GM12878 (cell line): ENCODE results near the gene RPL27A. TPM values are rescaled to one million over a fixed set of nuclear protein-coding genes. Genes with fewer than 3 reads are reported as not detected.

Source experiments
- ATAC-seq: fragments of 200-7000 bp; cut with Tn5 transposase; 3 replicates; pipeline ENCODE4 v1.9.1; 2020; ENCODE audit warnings: mild to moderate bottlenecking, moderate library complexity
- BruUV-seq: library from RNA; stranded (reverse); fragments of 400-500 nt; replicated peaks from 2 replicates; lab custom pipeline; 2021; lab: Mats Ljungman, UMichigan
- CTCF ChIA-PET: fragments of 300-600 bp; sonication (Branson Sonifier 250); formaldehyde crosslinking; extraction: SDS; loops from one replicate; lab custom pipeline; 2021; ENCODE audit warnings: inconsistent platforms; lab: Yijun Ruan, JAX
- POLR2A ChIA-PET: fragments of 350-600 bp; formaldehyde crosslinking; extraction: SDS; loops from one replicate; lab custom pipeline; 2021; ENCODE audit warnings: inconsistent platforms; lab: Charles Lee
- RAD21 ChIA-PET: fragments of 300-600 bp; sonication (Branson Sonifier 250); formaldehyde crosslinking; loops from one replicate; lab custom pipeline; 2023; ENCODE audit warnings: antibody characterized with exemption; ENCODE audit not compliant: unreplicated experiment; lab: Charles Lee
- SMC1A ChIA-PET: fragments of 300-600 bp; sonication (Branson Sonifier 250); formaldehyde crosslinking; loops from one replicate; lab custom pipeline; 2023; ENCODE audit not compliant: unreplicated experiment, uncharacterized antibody; lab: Charles Lee
- DNase-seq: peaks from one replicate; pipeline ENCODE4 v3.0.0-alpha.2; 2011; ENCODE audit warnings: low read depth, low spot score
- FAIRE-seq: peaks from 3 replicates; lab custom pipeline; 2011; peaks lifted over from hg19 to GRCh38; lab: Jason Lieb, UNC
- H2AFZ ChIP-seq: 2 replicates; pipeline ENCODE4 v1.6.0; 2011; ENCODE audit warnings: low read depth, low read length, control low read depth; ENCODE audit not compliant: control insufficient read depth
- H3K27ac ChIP-seq: 2 replicates; pipeline ENCODE4 v1.5.1; 2011; ENCODE audit warnings: control low read depth; ENCODE audit not compliant: control insufficient read depth, insufficient read depth
- H3K27me3 ChIP-seq, 2 experiments: replicated peaks in 1 of 2; 2 replicates each; pipeline versions ENCODE4 v1.6.0 to v1.6.1; 2011; ENCODE audit warnings: low read length in 1 of 2; ENCODE audit not compliant: control insufficient read depth in 2 of 2, insufficient read depth in 2 of 2
- H3K36me3 ChIP-seq, 2 experiments: 2 replicates each; pipeline ENCODE4 v1.5.1; 2011; ENCODE audit warnings: low read length in 1 of 2; ENCODE audit not compliant: control insufficient read depth in 2 of 2, insufficient read depth in 2 of 2
- H3K4me1 ChIP-seq: 2 replicates; pipeline ENCODE4 v1.6.1; 2011; ENCODE audit warnings: mild to moderate bottlenecking, low read length, moderate library complexity, mixed read lengths; ENCODE audit not compliant: control insufficient read depth, insufficient read depth
- H3K4me2 ChIP-seq: 2 replicates; pipeline ENCODE4 v1.6.0; 2011; ENCODE audit warnings: control low read depth; ENCODE audit not compliant: control insufficient read depth, insufficient read depth
- H3K4me3 ChIP-seq: fragments of 200-600 bp; sonication (generic); 2 replicates; pipeline ENCODE4 v1.5.1; 2016
- H3K79me2 ChIP-seq: 2 replicates; pipeline ENCODE4 v1.6.0; 2011; ENCODE audit warnings: low read length; ENCODE audit not compliant: control insufficient read depth, insufficient read depth
- H3K9ac ChIP-seq: 2 replicates; pipeline ENCODE4 v1.8.0; 2011; ENCODE audit warnings: low read length, control low read depth, mixed read lengths; ENCODE audit not compliant: control insufficient read depth, insufficient read depth
- H3K9me3 ChIP-seq: replicated peaks from 3 replicates; pipeline ENCODE4 v1.5.1; 2011; ENCODE audit warnings: mild to moderate bottlenecking, low read length; ENCODE audit not compliant: control insufficient read depth, insufficient read depth
- H4K20me1 ChIP-seq: 2 replicates; pipeline ENCODE4 v1.6.0; 2011; ENCODE audit not compliant: control insufficient read depth, insufficient read depth
- IKZF1 ChIP-seq: fragments of 450-650 bp; conservative IDR thresholded peaks from 2 replicates; pipeline ENCODE4 v1.6.1; 2017; ENCODE audit warnings: antibody characterized with exemption, mild to moderate bottlenecking
- POU2F2 ChIP-seq: IDR thresholded peaks from 3 replicates; pipeline ENCODE4 v1.6.1; 2011; ENCODE audit warnings: low read depth, mild to moderate bottlenecking, low read length, borderline replicate concordance
- ZBTB33 ChIP-seq: fragments of 450-650 bp; IDR thresholded peaks from 2 replicates; pipeline ENCODE4 v1.6.1; 2017; ENCODE audit warnings: mild to moderate bottlenecking
- WGBS: methylation state at CpG from one replicate; pipeline ENCODE4 v1.1.6; 2016; ENCODE audit warnings: low lambda C conversion rate; ENCODE audit not compliant: insufficient replicate concordance, insufficient coverage; ENCODE audit errors: missing lambda C conversion rate; 5-methylcytosine and 5-hydroxymethylcytosine counted together
- in situ Hi-C: fragments of 300-500 bp; cut with MboI; formaldehyde crosslinking; loops from 9 replicates; pipeline ENCODE4 v1.14.3; 2018; ENCODE audit warnings: mixed read lengths
- intact Hi-C: fragments of 100-400 bp; cut with micrococcal nuclease; formaldehyde crosslinking; loops from one replicate; pipeline ENCODE4 v1.14.2; 2022; ENCODE audit not compliant: unreplicated experiment
- polyA plus RNA-seq, 11 experiments: library from polyadenylated mRNA; depleted of rRNA in 4 of 11; unstranded in 6 of 11; stranded (reverse) in 5 of 11; fragments of >200 nt; fragmentation: Nextera tagmentation in 4 of 11; fragmentation: Illumina TruSeq in 1 of 11; extraction: Ambion mirVana in 4 of 11; extraction: Trizol in 1 of 11; gene quantifications; 1 replicate in 1 of 11; 2 replicates in 10 of 11; pipeline versions ENCODE4 v1.2.1 to v1.2.3, GENCODE V29; 2011 to 2016; ENCODE audit warnings: inconsistent platforms in 2 of 11, missing spikeins in 2 of 11, low read depth in 1 of 11
- total RNA-seq, 4 experiments: library from RNA; depleted of rRNA in 3 of 4; stranded (reverse); fragments of >200 nt in 3 of 4; fragmentation: Illumina TruSeq in 1 of 4; extraction: Trizol in 1 of 4; gene quantifications; 2 replicates each; pipeline versions ENCODE4 v1.2.1 to v1.2.3, GENCODE V29; 2013 to 2021

RPL27A gene
- total and polyA plus RNA-seq, 10 of the 15 experiments (the other 5 are each of a cell fraction or from before 2014, with no cell fraction given), result 978 to 4,776 (median 1,959) TPM

- ATAC-seq, result no peak
- intact Hi-C loops (no loop called here), in situ Hi-C loops (no loop called here)
- no peak overlapping the region for H3K4me3 ChIP-seq
- FAIRE-seq, result no peak
- no peaks in the 10 kb centered on the region for H3K9me3 ChIP-seq
- no peak overlapping the region for H3K9ac ChIP-seq
- ChIA-PET POLR2A (no interaction called here), RAD21 (no interaction called here), SMC1A (no interaction called here), CTCF (no interaction called here)
- no peaks in the 10 kb centered on the region for H3K4me1 ChIP-seq
- no peak for DNase-seq
- H2AFZ ChIP-seq, result no peak overlapping the region
- no peak overlapping the region for H3K4me2 ChIP-seq
- peaks cover 3 to 11% of the 10 kb centered on the region in 2 experiments; a peak in 2 of 4 replicates for H3K36me3 ChIP-seq
- H4K20me1 ChIP-seq, result no peaks in the 10 kb centered on the region
- no peak for TF ChIP-seq ZBTB33
- no peak overlapping the region for H3K27ac ChIP-seq
- WGBS, result 90% methylated on average over 3 of the region's 3 CpGs
- no peaks in the 10 kb centered on the region for H3K79me2 ChIP-seq
- no peaks in the 10 kb centered on the region for H3K27me3 ChIP-seq
- no TSS peak for BruUV-seq
Measured at GRCh38 chr11:8652140-8652539, 30.5 kb upstream of the RPL27A start.

GRCh38 chr11:8654503-8654902 lies 28.1 kb upstream of the RPL27A start:
- no peak overlapping the region for H3K9ac ChIP-seq
- no peaks in the 10 kb centered on the region for H3K9me3 ChIP-seq
- TF ChIP-seq POU2F2 (no peak), IKZF1 (no peak)
- POLR2A ChIA-PET, result no interaction called here
- H3K4me2 ChIP-seq, result no peak overlapping the region
- SMC1A ChIA-PET, result no interaction called here
- BruUV-seq, result no TSS peak
- CTCF ChIA-PET, result no interaction called here
- in situ Hi-C loops, result no loop called here
- no peaks in the 10 kb centered on the region for H3K27me3 ChIP-seq
- no peak overlapping the region for H2AFZ ChIP-seq
- H3K79me2 ChIP-seq, result no peaks in the 10 kb centered on the region
- H4K20me1 ChIP-seq, result no peaks in the 10 kb centered on the region
- H3K4me3 ChIP-seq, result no peak overlapping the region
- RAD21 ChIA-PET, result no interaction called here
- H3K27ac ChIP-seq, result no peak overlapping the region
- 61% methylated on average over 4 of the region's 4 CpGs for WGBS
- FAIRE-seq, result no peak
- intact Hi-C loops, result no loop called here
- DNase-seq, result no peak
- no peaks in the 10 kb centered on the region for H3K4me1 ChIP-seq
- no peak for ATAC-seq
- H3K36me3 ChIP-seq, result peaks cover 0 to 15% of the 10 kb centered on the region in 2 experiments; a peak in 2 of 4 replicates
